K562 (cell line): Measurements from ENCODE around the gene LOC128125822.

Experiments used
- C11orf30 ChIP-seq: fragments of 450-650 bp; IDR thresholded peaks from 2 replicates; pipeline ENCODE4 v1.6.1; 2016; ENCODE audit warnings: low read depth, mild to moderate bottlenecking
- CBFB ChIP-seq: sonication (generic); formaldehyde crosslinking; IDR thresholded peaks from 2 replicates; pipeline ENCODE4 v1.4.0; 2020; ENCODE audit warnings: mild to moderate bottlenecking, missing genetic modification reagents
- CHAMP1 ChIP-seq: fragments of 450-650 bp; IDR thresholded peaks from 2 replicates; pipeline ENCODE4 v1.6.1; 2016; ENCODE audit warnings: mild to moderate bottlenecking
- CHCHD3 ChIP-seq: fragments of 250-450 bp; sonication (Bioruptor Pico); IDR thresholded peaks from 2 replicates; pipeline ENCODE4 v2.1.2; 2022; ENCODE audit warnings: mild to moderate bottlenecking
- ELF1 ChIP-seq: fragments of 200-800 bp; sonication (Bioruptor generic); IDR thresholded peaks from 2 replicates; pipeline ENCODE4 v1.6.1; 2016; ENCODE audit warnings: missing genetic modification characterization, missing compliant biosample characterization
- EP400 ChIP-seq: fragments of 450-650 bp; IDR thresholded peaks from 2 replicates; pipeline ENCODE4 v1.6.1; 2017; ENCODE audit warnings: antibody characterized with exemption, mild to moderate bottlenecking, moderate library complexity
- HBP1 ChIP-seq: fragments of 450-650 bp; formaldehyde crosslinking; IDR thresholded peaks from 2 replicates; pipeline ENCODE4 v1.4.0; 2022; ENCODE audit warnings: missing genetic modification characterization
- HDAC1 ChIP-seq, 2 experiments: fragments of 450-650 bp; IDR thresholded peaks; 2 replicates each; pipeline ENCODE4 v1.6.1; 2016 to 2017; ENCODE audit warnings: inconsistent platforms in 1 of 2, mild to moderate bottlenecking in 1 of 2, moderate library complexity in 1 of 2
- NCOR1 ChIP-seq: fragments of 450-650 bp; IDR thresholded peaks from 2 replicates; pipeline ENCODE4 v1.6.1; 2016; ENCODE audit warnings: mild to moderate bottlenecking, moderate library complexity
- PTTG1 ChIP-seq: fragments of 450-650 bp; IDR thresholded peaks from 2 replicates; pipeline ENCODE4 v1.6.1; 2016; ENCODE audit warnings: low read depth, mild to moderate bottlenecking, missing genetic modification characterization, missing compliant biosample characterization
- SAP30 ChIP-seq: fragments of 200-600 bp; sonication (generic); IDR thresholded peaks from 2 replicates; pipeline ENCODE4 v1.6.1; 2012; ENCODE audit warnings: borderline replicate concordance, low read depth, mild to moderate bottlenecking, moderate library complexity, low read length, control low read depth, inconsistent platforms; ENCODE audit not compliant: insufficient read depth, poor library complexity, severe bottlenecking
- SNIP1 ChIP-seq: fragments of 450-650 bp; IDR thresholded peaks from 2 replicates; pipeline ENCODE4 v1.7.1; 2017; ENCODE audit warnings: low read depth, mild to moderate bottlenecking
- SOX6 ChIP-seq: fragments of 450-650 bp; IDR thresholded peaks from 2 replicates; pipeline ENCODE4 v1.6.1; 2014; ENCODE audit warnings: mild to moderate bottlenecking
- STAT5B ChIP-seq: fragments of 250-450 bp; sonication (Bioruptor Pico); IDR thresholded peaks from 2 replicates; pipeline ENCODE4 v1.8.0; 2021; ENCODE audit warnings: mild to moderate bottlenecking, inconsistent platforms
- ZHX1 ChIP-seq: fragments of 150-350 bp; conservative IDR thresholded peaks from 2 replicates; pipeline ENCODE4 v1.6.1; 2014; ENCODE audit warnings: low read length
- ZNF24 ChIP-seq: fragments of 450-650 bp; IDR thresholded peaks from 2 replicates; pipeline ENCODE4 v1.6.1; 2016
- ZNF511 ChIP-seq: sonication (generic); formaldehyde crosslinking; IDR thresholded peaks from 2 replicates; pipeline ENCODE4 v1.8.0; 2022; ENCODE audit warnings: mild to moderate bottlenecking, missing genetic modification reagents
- ZNF584 ChIP-seq: fragments of 200-800 bp; sonication (Bioruptor generic); IDR thresholded peaks from 2 replicates; pipeline ENCODE4 v1.6.1; 2016; ENCODE audit warnings: low read depth, mild to moderate bottlenecking, missing genetic modification characterization, missing compliant biosample characterization
- TF ChIP-seq, protein P1 (sequence below): sonication (generic); formaldehyde crosslinking; IDR thresholded peaks from 2 replicates; pipeline ENCODE4 v1.8.0; 2022; ENCODE audit warnings: mild to moderate bottlenecking, low read depth, missing genetic modification reagents

LOC128125822 gene

GRCh38 chr6:63573899-63574553 lies 1.7 kb downstream of the LOC128125822 start (continued):
- TF ChIP-seq NCOR1 (0 out of 2 replicates have a peak, but pooled peaks have one; percentile 7), HDAC1 (IDR thresholded peaks at IDR 0.05) (peak in 1 of 2 experiments; percentile 44; a peak in 1 of 4 replicates), PTTG1 (no peak), CHCHD3 (CRISPR knock-in tag) (no peak), CHAMP1 (peak; percentile 97), ZNF24 (0 out of 2 replicates have a peak, but pooled peaks have one; percentile 17), C11orf30 (no peak; the same call in 1 of the 2 replicates), ELF1 (tag) (peak; percentile 85), EP400 (0 out of 2 replicates have a peak, but pooled peaks have one; percentile 25), HBP1 (CRISPR knock-in tag) (no peak), ZNF511 (CRISPR knock-in tag) (no peak), SNIP1 (peak; percentile 41; the same call in 1 of the 2 replicates), ZNF584 (CRISPR knock-in tag) (0 out of 2 replicates have a peak, but pooled peaks have one; percentile 6), SOX6 (no peak), SAP30 (peak; percentile 29), STAT5B (no peak), CBFB (CRISPR knock-in tag) (no peak), ZHX1 (0 out of 2 replicates have a peak, but pooled peaks have one; percentile 50)
- TF ChIP-seq, protein P1, sequence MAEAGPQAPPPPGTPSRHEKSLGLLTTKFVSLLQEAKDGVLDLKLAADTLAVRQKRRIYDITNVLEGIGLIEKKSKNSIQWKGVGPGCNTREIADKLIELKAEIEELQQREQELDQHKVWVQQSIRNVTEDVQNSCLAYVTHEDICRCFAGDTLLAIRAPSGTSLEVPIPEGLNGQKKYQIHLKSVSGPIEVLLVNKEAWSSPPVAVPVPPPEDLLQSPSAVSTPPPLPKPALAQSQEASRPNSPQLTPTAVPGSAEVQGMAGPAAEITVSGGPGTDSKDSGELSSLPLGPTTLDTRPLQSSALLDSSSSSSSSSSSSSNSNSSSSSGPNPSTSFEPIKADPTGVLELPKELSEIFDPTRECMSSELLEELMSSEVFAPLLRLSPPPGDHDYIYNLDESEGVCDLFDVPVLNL (CRISPR knock-in tag) = no peak
